HG02970 (cell line): Measurements from ENCODE around the gene NABP2.

Experiments
- ATAC-seq: cut with Tn5 transposase; IDR thresholded peaks from one replicate; pipeline ENCODE4 v1.9.1; 2021; ENCODE audit warnings: mild to moderate bottlenecking, moderate library complexity, moderate number of reproducible peaks; ENCODE audit not compliant: unreplicated experiment, low FRiP score

Gene NABP2

GRCh38 chr12:56208006-56208405 is 16.1 kb upstream of the NABP2 start:
- ATAC-seq: no peak

DNA sequence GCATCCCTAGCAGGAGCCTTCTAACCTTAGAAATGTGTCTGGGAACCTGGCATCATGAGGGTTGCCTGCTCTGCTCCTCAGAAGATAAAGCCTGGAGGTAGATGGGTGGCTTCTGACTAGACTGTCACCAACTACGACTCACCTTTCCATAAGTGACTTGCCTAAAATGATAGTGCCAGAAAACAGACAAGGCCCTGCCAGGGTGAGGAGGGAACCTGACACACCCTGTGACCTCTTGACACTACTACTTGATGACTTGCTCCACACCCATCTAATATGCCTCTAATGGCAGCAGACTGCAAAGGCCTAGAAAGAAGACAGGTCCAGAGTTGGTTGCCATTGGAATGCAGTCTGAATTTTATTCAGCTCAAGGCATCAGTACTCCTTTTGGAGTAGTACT is 11.8 kb upstream of the NABP2 start:
- no peak for ATAC-seq

GRCh38 chr12:56213878-56214277 is 10.3 kb upstream of the NABP2 start:
- ATAC-seq: no peak

DNA sequence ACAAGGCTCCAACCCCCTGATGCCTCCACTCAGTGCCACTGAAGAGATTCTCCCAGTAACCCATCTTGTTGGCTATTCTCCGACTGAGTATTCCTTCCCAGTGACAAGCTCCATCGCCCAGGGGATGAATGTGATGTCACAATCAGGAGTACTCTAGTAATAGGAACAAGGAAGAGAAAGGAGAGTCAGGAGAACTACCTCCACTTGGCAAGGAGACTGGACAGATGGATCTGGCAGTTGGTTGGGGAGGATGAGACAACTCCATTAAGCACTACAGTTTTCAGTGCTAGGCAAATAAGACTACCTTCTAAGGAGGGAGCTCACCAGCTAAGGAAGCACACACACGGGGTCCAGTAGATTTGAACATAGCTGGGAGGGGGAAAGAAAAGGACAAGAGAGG is 7.7 kb upstream of the NABP2 start:
- ATAC-seq: no peak

GRCh38 chr12:56219840-56220239 is 4.3 kb upstream of the NABP2 start:
- no peak for ATAC-seq

DNA sequence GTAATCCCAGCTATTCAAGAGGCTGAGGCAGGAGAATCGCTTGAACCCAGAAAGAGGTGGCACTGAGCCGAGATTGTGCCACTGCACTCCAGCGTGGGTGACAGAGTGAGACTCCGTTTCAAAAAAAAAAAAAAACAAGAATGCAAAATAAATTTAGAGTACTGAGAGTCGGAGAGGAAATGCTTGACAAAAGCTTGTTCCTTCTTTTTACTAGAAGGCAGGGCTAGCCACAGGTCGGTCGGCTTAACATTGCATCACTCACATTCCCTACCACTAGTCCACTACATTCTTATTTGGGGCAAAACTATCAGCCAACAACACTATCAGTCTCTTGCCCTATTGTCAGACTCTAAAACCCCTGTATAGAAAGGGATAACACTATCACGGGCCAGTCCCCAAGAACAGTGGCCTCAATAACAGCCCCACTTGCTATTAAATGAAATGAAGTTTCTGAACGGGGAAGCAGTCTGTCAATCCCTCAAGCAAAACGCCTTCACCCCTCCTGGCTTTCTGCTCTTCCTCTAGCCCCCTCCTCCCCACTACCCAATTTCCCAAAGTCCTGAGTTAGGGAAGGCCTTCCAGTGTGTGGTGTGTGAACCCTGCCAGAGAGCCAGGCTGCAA is 3.4 kb upstream of the NABP2 start:
- no peak for ATAC-seq

DNA sequence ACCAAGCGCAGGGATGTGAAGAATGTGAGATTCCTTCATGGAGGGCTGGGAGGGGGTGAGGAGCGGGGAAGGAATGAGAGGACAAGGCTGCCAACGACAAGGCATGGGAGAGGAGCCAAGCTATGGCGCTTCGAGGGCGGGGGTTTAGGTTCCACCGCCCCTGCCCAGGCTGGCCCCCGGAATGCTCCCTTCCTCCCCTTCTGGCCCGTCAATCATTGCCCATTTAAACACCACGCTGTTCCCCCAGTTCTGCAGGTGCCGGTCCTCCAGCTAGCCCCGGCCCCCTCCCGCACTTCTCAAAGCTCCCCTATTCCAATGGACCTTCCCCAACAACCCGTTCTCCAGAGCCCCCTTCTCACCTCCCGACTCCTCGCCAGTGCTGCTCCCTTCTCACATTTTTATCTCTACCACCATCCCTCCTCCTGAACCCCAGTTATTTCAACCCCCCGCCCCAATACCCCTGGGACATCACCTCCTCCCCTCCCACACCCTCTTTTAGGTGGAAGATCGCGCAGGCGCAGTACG is 2.8 kb upstream of the NABP2 start:
- ATAC-seq: no peak

DNA sequence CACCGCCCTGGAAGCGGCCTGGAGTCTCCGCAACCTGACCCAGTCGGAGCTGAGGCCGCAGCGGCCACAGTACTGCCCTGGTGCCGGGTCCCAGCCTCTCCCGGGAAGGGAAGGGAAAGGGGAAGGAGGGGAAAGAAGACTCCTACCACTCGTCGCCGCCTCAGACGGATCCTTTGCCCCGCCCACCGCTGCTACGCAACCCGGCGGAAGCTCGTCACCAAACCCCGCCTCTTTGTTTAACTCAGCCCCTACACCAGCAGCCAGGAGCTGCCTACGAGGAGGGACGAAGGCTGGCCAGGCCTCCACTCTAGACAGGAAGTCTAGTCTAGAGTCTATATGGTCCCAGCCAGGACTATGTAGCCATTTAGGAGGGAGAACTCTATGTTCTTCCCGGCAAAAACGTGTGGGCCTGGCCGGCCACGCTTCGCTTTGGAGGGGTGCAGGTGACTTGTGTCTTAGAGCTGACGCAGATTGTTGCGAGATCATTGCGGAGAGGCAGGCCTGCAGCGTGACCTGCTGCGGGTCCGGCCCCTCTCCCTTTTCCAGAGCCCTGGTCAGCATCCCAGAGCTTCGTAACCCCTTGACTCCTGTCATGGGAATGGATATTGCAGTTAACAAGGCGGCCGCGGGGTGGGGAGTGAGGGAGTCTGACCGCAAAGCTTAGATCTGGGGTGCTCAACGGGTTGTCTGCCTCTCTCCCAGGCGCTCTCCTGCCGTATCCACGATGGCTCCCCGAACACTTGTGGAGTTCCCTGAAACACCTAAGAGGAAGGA is 2.2 kb upstream of the NABP2 start, which contains the start of gene RNF41:
Gene RNF41 (minus strand): TSS at position 166 of the 774 bp plus-strand sequence. CDS start 7,875 bp downstream, outside the sequence.
- ATAC-seq: peak; percentile 73

DNA sequence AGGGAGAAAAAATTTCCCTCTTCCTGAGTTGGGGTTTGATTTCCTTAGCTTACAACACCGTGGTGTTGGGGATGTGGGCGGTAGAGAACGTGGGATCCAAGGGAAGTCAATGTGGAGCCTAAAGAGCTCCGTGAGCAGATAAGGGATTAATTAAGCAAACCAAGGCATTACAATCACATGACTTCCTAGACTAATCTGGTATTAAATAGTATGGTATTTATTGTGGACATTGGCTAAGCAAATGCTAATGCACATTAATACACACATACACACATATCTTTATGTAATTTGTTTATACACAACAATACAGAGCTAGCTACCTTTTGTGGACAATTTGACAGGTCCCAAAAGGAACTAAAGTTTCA is 1.6 kb upstream of the NABP2 start:
- no peak for ATAC-seq

- ATAC-seq: no peak
Observed at GRCh38 chr12:56223571-56224101, 506 bp upstream of the NABP2 start.

DNA sequence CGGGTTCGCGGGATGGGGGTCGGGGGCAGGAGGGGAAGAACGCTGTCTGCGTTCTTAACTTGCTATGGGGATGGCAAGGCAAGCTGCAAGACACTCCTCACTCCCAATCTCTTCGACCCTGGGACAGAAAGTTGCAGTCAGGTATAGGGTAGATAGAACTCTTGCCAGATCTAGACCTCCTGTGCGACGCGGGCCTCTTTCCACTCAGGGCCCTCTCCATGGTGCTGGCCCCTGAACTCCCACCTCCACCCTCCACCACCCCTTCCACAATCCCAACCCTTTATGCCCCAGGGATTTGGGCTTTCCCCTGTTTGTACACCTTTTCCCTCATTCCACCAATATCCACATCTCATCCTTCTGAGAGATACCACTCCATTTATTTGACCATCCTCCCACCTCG is 812 bp downstream of the NABP2 start:
- ATAC-seq: no peak

DNA sequence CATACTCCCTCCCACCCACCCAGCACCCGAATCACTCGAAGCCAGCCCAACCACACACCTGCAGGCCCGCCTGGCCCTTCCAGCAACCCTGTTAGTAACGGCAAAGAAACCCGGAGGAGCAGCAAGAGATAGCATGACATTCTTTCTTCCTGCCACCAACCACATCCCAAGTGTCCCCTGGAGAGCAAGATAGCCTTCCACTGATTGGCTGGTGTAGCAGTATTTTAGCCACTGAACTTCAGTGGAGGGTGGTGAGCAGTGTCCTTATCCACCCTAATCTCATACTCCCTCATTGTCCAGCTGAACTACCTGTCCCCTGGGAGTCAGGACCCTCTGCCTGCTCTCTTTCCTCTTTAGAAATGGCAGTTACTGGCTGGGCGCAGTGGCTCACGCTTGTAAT is 4.9 kb downstream of the NABP2 start:
- no peak for ATAC-seq

- no peak for ATAC-seq
Observed at GRCh38 chr12:56229916-56230431, 5.8 kb downstream of the NABP2 start, which contains the start of gene SLC39A5. Gene SLC39A5 (plus strand): TSS chr12:56230051. CDS start chr12:56231275, 1,224 bp downstream.

DNA sequence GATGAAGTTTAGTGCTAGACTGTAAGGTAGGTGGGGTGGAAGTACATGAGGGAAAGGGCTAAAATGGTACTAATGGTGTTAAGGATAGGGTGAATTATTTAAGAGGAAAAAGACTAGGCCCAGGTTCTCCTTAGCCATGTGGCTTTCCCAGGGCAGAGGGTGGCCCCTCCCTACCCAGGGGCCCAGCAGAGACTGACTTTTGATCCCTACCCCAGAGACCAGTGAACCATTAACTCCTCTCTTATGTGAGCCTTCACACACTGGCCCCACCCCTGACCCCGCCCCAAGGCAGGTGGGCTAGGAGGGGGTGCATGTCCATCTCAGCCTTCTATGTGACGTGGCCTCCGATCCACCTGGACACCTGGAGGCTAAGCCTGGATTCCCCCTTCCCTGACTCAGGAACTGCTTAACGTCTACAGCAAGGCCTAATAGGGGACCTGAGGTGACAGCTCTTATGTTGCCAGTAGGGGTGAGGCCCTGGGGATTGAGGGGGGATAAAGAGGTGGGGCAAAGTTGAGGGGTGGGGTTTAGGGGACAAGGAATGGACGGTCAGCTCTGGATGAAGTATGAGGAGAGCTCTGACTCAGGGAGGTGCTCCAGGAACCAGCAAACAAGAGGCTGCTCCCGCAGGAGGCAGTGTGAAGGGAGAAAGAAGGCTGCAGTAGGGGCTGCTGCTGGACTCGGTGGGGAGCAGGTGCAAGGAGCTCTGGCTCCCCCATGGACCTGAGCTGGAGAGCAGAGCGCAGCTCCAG is 6.5 kb downstream of the NABP2 start:
- no peak for ATAC-seq

DNA sequence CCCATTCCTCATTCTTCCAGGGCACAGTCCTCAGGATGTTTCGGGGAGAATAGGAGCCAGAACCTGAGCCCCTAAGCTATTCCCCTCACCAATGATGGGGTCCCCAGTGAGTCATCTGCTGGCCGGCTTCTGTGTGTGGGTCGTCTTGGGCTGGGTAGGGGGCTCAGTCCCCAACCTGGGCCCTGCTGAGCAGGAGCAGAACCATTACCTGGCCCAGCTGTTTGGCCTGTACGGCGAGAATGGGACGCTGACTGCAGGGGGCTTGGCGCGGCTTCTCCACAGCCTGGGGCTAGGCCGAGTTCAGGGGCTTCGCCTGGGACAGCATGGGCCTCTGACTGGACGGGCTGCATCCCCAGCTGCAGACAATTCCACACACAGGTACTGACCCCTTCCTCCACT is 7.0 kb downstream of the NABP2 start:
- ATAC-seq: no peak

GRCh38 chr12:56234746-56235436 is 10.7 kb downstream of the NABP2 start:
- no peak for ATAC-seq

DNA sequence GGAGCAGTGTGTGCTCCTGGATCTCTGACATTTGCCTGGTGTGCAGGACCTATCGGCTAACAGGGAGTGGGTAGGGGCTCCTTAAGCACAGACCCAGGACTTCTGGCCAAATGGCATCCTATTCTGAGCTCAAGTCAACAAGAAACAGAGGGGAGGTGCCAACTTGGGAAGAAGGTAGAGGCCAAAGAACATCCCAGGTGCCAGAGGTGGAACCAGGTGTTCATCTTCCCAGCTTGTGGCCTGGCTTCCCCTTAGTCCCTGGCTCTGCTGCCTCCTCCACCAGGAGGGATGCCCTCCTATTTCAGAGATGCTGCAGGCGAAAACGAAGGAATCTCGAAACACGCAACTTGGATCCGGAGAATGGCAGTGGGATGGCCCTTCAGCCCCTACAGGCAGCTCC is 11.9 kb downstream of the NABP2 start:
- no peak for ATAC-seq

DNA sequence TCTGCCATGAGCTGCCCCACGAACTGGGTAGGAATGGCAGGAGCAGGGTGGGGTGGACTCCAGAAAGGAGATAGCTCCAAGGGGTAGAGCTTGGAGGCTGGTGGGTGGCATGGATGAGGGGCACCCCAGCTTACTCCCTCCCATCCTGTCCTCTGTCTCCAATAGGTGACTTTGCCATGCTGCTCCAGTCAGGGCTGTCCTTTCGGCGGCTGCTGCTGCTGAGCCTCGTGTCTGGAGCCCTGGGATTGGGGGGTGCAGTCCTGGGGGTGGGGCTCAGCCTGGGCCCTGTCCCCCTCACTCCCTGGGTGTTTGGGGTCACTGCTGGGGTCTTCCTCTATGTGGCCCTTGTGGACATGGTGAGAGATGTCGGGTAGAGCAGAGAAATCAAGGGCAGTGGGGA is 12.8 kb downstream of the NABP2 start:
- ATAC-seq: no peak

DNA sequence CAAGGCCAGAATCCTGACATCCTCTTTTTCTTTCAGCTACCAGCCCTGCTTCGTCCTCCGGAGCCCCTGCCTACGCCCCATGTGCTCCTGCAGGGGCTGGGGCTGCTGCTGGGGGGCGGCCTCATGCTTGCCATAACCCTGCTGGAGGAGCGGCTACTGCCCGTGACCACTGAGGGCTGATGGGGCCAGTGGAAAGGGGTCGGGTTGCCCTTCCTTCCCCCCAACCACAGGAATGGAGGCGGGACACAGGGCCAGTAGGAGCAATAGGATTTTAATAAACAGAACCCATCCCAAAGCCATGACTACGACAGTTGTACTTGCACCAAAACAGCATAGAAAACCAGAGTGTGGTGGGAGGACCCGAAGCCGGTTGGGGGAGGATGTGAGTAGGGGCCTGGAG is 13.4 kb downstream of the NABP2 start:
- ATAC-seq: no peak
